B cell (primary cell): ENCODE measurements around the gene CDK6. TPM values are rescaled to one million over a fixed set of nuclear protein-coding genes. Genes with fewer than 3 reads are reported as not detected.

Experiments used
- ATAC-seq: fragments of 200-7000 bp; cut with Tn5 transposase; one replicate; pipeline ENCODE4 v1.10.0; 2021; ENCODE audit warnings: low read depth, mild to moderate bottlenecking, moderate number of reproducible peaks, moderate library complexity
- CTCF ChIA-PET: fragments of 350-600 bp; sonication (Branson Sonifier 250); formaldehyde crosslinking; loops from one replicate; lab custom pipeline; 2021; ENCODE audit warnings: antibody characterized with exemption, inconsistent platforms; lab: Charles Lee
- POLR2A ChIA-PET: fragments of 350-600 bp; sonication (Branson Sonifier 250); formaldehyde crosslinking; loops from one replicate; lab custom pipeline; 2021; ENCODE audit warnings: antibody characterized with exemption; lab: Charles Lee
- DNase-seq: peaks from one replicate; pipeline ENCODE4 v3.0.0; 2013
- H2AFZ ChIP-seq: 2 replicates; pipeline ENCODE4 v1.6.1; 2012; ENCODE audit warnings: mild to moderate bottlenecking, low read depth, low read length; ENCODE audit not compliant: insufficient read depth, poor library complexity, severe bottlenecking
- H3K27ac ChIP-seq, 2 donors: 1 replicate in 1 of 2; 2 replicates in 1 of 2; pipeline ENCODE4 v1.5.1; 2012 to 2013; ENCODE audit warnings: low read length in 2 of 2, mild to moderate bottlenecking in 2 of 2, moderate library complexity in 1 of 2
- H3K27me3 ChIP-seq, 4 experiments: fragments of 200-600 bp in 1 of 4; sonication (generic) in 1 of 4; replicated peaks in 1 of 4; 1 replicate in 2 of 4; 2 replicates in 2 of 4; pipeline versions ENCODE4 v1.6.1 to v1.7.0; 2013 to 2016; ENCODE audit warnings: low read length in 3 of 4, mild to moderate bottlenecking in 2 of 4, mixed read lengths in 1 of 4, moderate library complexity in 1 of 4; ENCODE audit not compliant: insufficient read depth in 4 of 4, control insufficient read depth in 3 of 4; ENCODE audit errors: control extremely low read depth in 1 of 4
- H3K36me3 ChIP-seq, 2 experiments: replicated peaks in 1 of 2; 1 replicate in 1 of 2; 2 replicates in 1 of 2; pipeline versions ENCODE4 v1.6.1 to v1.7.1; 2013; ENCODE audit warnings: low read length in 1 of 2; ENCODE audit not compliant: insufficient read depth in 2 of 2, control insufficient read depth in 1 of 2; ENCODE audit errors: control extremely low read depth in 1 of 2, extremely low read depth in 1 of 2
- H3K4me1 ChIP-seq, 2 donors: fragments of 200-600 bp in 1 of 2; sonication (generic) in 1 of 2; 1 replicate in 1 of 2; 2 replicates in 1 of 2; pipeline versions ENCODE4 v1.5.1 to v1.6.1; 2013 to 2017; ENCODE audit warnings: low read length in 2 of 2; ENCODE audit not compliant: control insufficient read depth in 2 of 2, insufficient read depth in 2 of 2
- H3K4me2 ChIP-seq: replicated peaks from 2 replicates; pipeline ENCODE3; 2012; ENCODE audit warnings: mild to moderate bottlenecking, low read depth, low read length; ENCODE audit not compliant: poor library complexity, severe bottlenecking
- H3K4me3 ChIP-seq, 5 experiments: fragments of 200-600 bp in 1 of 5; sonication (generic) in 1 of 5; 1 replicate in 3 of 5; 2 replicates in 2 of 5; pipeline versions ENCODE4 v1.5.1 to v1.7.0; 2011 to 2016; ENCODE audit warnings: low read length in 4 of 5, mild to moderate bottlenecking in 4 of 5, low read depth in 2 of 5, control low read depth in 1 of 5, moderate library complexity in 1 of 5; ENCODE audit not compliant: insufficient read depth in 1 of 5; ENCODE audit errors: control extremely low read depth in 1 of 5, extremely low read depth in 1 of 5
- H3K79me2 ChIP-seq: fragments of 200-600 bp; sonication (generic); one replicate; pipeline ENCODE4 v1.6.0; 2016; ENCODE audit warnings: low read length; ENCODE audit not compliant: control insufficient read depth, insufficient read depth
- H3K9ac ChIP-seq: fragments of 200-600 bp; sonication (generic); 2 replicates; pipeline ENCODE4 v1.6.1; 2017; ENCODE audit warnings: mild to moderate bottlenecking, low read length, moderate library complexity
- H3K9me3 ChIP-seq, 3 donors: one replicate each; pipeline versions ENCODE4 v1.6.1 to v1.7.1; 2013; ENCODE audit warnings: low read length in 2 of 3; ENCODE audit not compliant: control insufficient read depth in 2 of 3, insufficient read depth in 1 of 3; ENCODE audit errors: control extremely low read depth in 1 of 3
- H4K20me1 ChIP-seq: 2 replicates; pipeline ENCODE4 v1.6.0; 2012; ENCODE audit warnings: mild to moderate bottlenecking, low read length; ENCODE audit not compliant: insufficient read depth, control insufficient read depth, poor library complexity, severe bottlenecking
- H3K27ac Mint-ChIP-seq: one replicate; pipeline ENCODE4 v1.8.0; 2021; ENCODE audit warnings: mixed read lengths
- H3K27me3 Mint-ChIP-seq: one replicate; pipeline ENCODE4 v1.8.0; 2021; ENCODE audit warnings: mixed read lengths
- H3K4me1 Mint-ChIP-seq: one replicate; pipeline ENCODE4 v1.8.0; 2021; ENCODE audit warnings: mixed read lengths
- H3K4me3 Mint-ChIP-seq: one replicate; pipeline ENCODE4 v1.8.0; 2021; ENCODE audit warnings: mixed read lengths
- H3K9me3 Mint-ChIP-seq: one replicate; pipeline ENCODE4 v1.8.0; 2022; ENCODE audit warnings: mixed read lengths; ENCODE audit not compliant: insufficient read depth
- CTCF ChIP-seq: fragments of 200-600 bp; IDR thresholded peaks from one replicate; pipeline ENCODE4 v1.8.0; 2022; ENCODE audit warnings: antibody characterized with exemption, mild to moderate bottlenecking
- EZH2 ChIP-seq: IDR thresholded peaks from 2 replicates; pipeline ENCODE4 v1.6.1; 2012; ENCODE audit warnings: borderline replicate concordance, low read depth, mild to moderate bottlenecking, moderate library complexity, low read length; ENCODE audit not compliant: insufficient read depth, poor library complexity, severe bottlenecking
- WGBS: methylation state at CpG from one replicate; pipeline ENCODE4 v1.1.5; 2013; ENCODE audit warnings: missing lambda C conversion rate; ENCODE audit not compliant: insufficient coverage; 5-methylcytosine and 5-hydroxymethylcytosine counted together
- intact Hi-C: fragments of 100-400 bp; cut with micrococcal nuclease; formaldehyde crosslinking; loops from one replicate; pipeline ENCODE4 v1.10.0; 2022
- polyA plus RNA-seq: library from polyadenylated mRNA; depleted of rRNA; stranded (reverse); fragments of >200 nt; gene quantifications from 2 replicates; pipeline ENCODE4 v1.2.3, GENCODE V29; 2012
- total RNA-seq, 2 donors: library from RNA; stranded (reverse); fragments of 120-200 nt in 1 of 2; gene quantifications; 1 replicate in 1 of 2; 2 replicates in 1 of 2; pipeline versions ENCODE4 v1.2.3 to v1.2.4, GENCODE V29; 2013 to 2022

The CDK6 gene
- total and polyA plus RNA-seq, 2 donors (not counting 1 experiment from before 2014, with no cell fraction given) = 3.0 to 14.6 TPM

DNA sequence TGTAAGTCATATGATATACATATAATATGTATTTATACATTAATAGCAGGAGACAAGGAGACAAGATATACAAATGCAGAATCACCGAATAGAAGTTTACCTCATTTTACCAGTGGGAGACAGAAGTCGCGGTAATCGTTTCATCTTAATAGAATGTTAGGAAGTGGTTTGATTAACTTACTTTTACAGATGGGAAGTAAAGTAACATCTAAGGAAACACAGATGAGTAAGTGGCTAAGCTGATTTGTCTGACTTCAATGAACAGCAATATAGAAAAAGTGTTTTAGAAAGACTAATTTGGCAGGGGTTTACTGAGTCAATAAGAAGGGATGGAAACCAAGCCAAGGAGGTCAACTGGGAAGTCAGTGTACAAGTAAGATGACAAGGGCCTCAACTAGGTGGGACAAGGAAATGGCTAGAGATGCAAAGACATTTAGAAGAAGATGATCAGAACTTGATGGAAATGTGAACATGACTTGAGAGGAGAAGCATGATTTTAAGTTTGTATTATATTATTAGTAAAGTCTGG lies 210.0 kb downstream of the CDK6 start:
- Mint-ChIP-seq H3K9me3 (peaks cover 4% of the 10 kb centered on the region), H3K27me3 (no peaks in the 10 kb centered on the region), H3K27ac (no peak overlapping the region), H3K4me1 (peaks cover 7% of the 10 kb centered on the region), H3K4me3 (no peak overlapping the region)
- Histone ChIP-seq H3K9me3 (peaks cover 0 to 4% (median 0%) of the 10 kb centered on the region in 3 donors), H3K4me1 (peaks cover 4 to 6% of the 10 kb centered on the region in 2 donors), H4K20me1 (no peaks in the 10 kb centered on the region), H2AFZ (no peak overlapping the region), H3K4me2 (no peak overlapping the region), H3K4me3 (no peak overlapping the region), H3K36me3 (peaks cover 3% of the 10 kb centered on the region in 2 experiments), H3K79me2 (no peaks in the 10 kb centered on the region), H3K27ac (no peak overlapping the region), H3K27me3 (no peaks in the 10 kb centered on the region), H3K9ac (no peak overlapping the region)
- ChIA-PET POLR2A (no interaction called here), CTCF (no interaction called here)
- WGBS = 86% methylated on average over 3 of the region's 4 CpGs
- DNase-seq (no peak), ATAC-seq (no peak)
- intact Hi-C loops = loop anchor here (10.0 kb wide), 1 partner anchor 608 kb away; the partner anchor contains the start of gene VPS50
- TF ChIP-seq CTCF (no peak), EZH2 (no peak)

DNA sequence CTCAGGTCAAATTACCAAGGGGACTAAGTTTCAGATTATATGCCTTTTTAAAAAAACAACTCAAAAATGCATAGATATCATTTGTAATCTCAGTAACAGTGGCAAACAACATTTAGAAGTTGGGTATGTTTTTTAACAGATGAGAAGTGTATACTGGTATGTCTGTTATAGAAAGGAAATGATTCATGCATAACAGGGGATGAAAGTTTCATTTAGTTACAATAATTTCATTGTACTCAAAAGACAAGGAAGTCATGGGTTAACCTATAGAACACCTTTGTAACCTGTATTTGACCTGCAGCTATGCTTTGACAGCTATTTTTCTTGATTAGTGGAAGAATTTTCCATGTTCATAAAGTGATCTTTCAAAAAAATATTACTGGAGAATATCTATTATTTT lies 210.8 kb downstream of the CDK6 start:
- no peak overlapping the region for H3K27ac Mint-ChIP-seq
- H2AFZ ChIP-seq = no peak overlapping the region

More for the DNA sequence above, 210.8 kb downstream of the CDK6 start:
- TF ChIP-seq CTCF (no peak), EZH2 (no peak)
- Histone ChIP-seq H3K4me1 (peaks cover 8 to 9% of the 10 kb centered on the region in 2 donors), H3K9ac (no peak overlapping the region), H3K27me3 (no peaks in the 10 kb centered on the region), H3K79me2 (no peaks in the 10 kb centered on the region), H3K4me3 (no peak overlapping the region), H3K9me3 (peaks cover 0 to 4% (median 0%) of the 10 kb centered on the region in 3 donors), H3K36me3 (peaks cover 3% of the 10 kb centered on the region in 2 experiments), H3K27ac (no peak overlapping the region), H4K20me1 (no peaks in the 10 kb centered on the region), H3K4me2 (no peak overlapping the region)
- peaks cover 10% of the 10 kb centered on the region for H3K4me1 Mint-ChIP-seq
- POLR2A ChIA-PET = no interaction called here
- DNase-seq (no peak), ATAC-seq (no peak)
- no peaks in the 10 kb centered on the region for H3K27me3 Mint-ChIP-seq
- H3K4me3 Mint-ChIP-seq = no peak overlapping the region
- CTCF ChIA-PET = no interaction called here
- H3K9me3 Mint-ChIP-seq = peaks cover 4% of the 10 kb centered on the region
- intact Hi-C loops = loop anchor here (10.0 kb wide), 1 partner anchor 609 kb away; the partner anchor contains the start of gene VPS50
